NCI-H1930 (cell line): ENCODE data around the gene KIF7.
"Not testable (repeated sequence)": the region's sequence is repeated elsewhere in the genome, so short reads cannot be mapped to it uniquely, and the experiment has no call there.

Experiments
- DNase-seq, 2 experiments: peaks; one replicate each; lab custom pipeline; 2025; lab: John Stamatoyannopoulos, UW

KIF7 gene

DNA sequence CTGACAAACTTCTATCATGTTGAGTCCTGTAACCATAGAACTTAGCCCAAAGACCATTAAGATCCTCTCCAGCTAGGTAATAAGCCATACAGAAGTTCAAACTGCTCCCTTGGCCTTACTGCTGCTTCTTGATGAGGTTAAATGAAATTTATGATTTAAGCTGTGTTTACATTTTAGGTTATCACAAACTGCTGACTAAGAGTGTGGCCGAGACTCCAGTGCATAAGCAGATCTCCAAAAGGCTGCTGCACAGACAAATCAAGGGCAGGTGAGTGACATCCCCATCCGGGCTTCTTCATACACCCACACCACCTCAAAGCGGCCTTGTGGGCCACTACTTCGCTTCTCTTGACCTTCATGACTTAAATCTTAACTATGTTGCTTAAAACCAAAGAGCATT, 39.0 kb downstream of the KIF7 start:
- no peak for DNase-seq

DNA sequence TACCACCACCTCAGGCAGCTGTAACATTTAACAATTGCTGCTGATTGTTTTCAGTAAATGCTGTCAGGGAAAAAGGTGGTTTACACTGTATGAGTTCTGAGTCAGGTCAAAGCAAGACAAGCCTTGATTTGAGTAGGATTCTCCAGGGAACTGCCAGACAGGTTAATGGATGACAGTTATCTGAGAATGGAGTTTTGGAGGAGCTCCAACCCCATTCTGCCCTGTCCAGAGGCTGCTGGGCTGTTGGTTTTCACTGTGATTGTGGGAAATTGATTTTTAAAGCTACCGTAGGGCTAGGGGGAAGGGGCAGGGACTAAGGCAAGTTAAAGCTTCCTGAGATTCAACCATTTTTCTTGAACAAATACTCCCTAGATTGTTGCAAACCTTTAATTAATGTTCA, 40.1 kb downstream of the KIF7 start:
- no peak for DNase-seq

GRCh38 chr15:89614164-89614563, 41.1 kb downstream of the KIF7 start:
- DNase-seq: no peak

- no peak for DNase-seq
These were observed 42.2 kb downstream of the KIF7 start for GRCh38 chr15:89613031-89613430.

GRCh38 chr15:89611317-89611716, 44.0 kb downstream of the KIF7 start:
- DNase-seq: no peak

- no peak for DNase-seq
These were observed 56.2 kb downstream of the KIF7 start for GRCh38 chr15:89599021-89599420.

DNA sequence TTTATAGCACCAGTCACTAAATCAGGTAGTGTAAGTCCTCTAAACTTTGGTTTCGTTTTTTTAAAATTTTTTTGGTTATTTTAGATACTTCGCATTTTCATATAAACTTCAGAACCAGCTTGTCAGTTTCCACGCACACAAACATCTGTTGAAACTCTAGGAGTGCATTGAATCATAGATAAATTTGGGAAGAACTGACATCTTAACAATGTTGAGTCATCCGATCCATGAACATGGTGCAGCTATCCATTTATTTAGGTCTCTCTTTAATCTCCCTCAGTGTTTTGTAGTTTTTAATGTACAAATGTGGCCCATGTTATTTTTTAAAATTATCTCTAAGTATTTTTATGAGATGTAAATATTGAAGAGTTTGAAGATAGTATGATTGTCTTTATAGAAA, 62.2 kb downstream of the KIF7 start:
- DNase-seq: no peak

DNA sequence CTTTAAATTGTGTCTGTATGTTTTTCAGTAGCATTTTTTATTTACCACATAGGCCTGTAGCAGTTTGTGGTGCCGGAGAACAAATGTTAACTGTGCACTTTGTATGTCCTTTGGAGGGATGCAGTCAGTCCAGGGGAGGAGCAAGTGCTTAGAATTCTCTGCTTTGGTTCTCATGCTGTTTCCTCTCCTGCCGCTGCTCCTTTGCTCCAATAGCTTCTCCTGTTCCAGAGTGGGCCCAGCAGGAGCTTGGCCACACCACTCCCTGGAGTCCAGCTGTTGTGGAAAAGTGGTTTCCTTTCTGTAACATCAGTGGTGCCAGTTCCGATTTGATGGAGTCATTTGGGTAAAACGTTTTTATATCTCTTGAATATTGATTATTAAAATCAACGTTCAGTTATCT, 63.4 kb downstream of the KIF7 start:
- no peak for DNase-seq

DNA sequence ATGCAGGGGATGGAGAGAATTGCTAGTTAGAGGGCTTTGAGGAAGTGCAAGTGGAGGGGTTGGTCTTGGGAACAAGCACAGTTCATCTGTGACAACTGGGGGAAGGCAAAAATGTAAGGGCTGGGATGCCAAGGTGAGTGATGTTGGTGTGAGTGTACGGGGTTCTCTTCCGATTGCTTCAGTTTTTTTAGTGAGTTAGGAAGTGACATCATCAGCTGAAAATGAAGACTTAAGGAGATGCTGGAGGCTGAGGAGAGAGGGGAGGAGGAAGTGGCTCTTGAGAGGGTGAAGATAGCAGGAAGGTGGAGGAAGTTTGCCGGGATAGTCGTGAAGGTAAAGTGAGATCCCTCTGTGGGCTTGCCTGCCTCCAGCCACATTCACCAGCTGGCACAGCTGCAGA, 67.3 kb downstream of the KIF7 start:
- no peak for DNase-seq

DNA sequence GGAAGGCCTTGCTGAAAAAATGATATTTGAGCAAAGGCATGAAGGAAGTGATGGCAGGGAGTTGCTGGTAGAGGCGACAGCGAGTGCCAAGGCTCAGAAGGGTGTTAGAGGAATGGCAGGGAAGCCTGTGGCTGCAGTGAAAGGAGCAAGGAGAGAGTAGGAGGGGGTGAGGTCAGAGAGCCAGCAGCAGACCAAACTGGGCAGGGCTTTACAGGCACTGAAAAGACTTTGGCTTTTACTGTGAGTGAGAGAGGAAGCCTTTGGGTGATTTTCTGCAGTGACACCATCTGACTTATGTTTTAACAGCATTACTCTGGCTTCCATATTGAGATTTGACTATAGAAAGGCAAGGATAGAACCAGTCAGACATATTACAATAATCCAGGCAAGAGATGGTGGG, 68.6 kb downstream of the KIF7 start:
- no peak for DNase-seq

GRCh38 chr15:89580747-89581146, 74.5 kb downstream of the KIF7 start:
- not testable (repeated sequence) for DNase-seq

DNA sequence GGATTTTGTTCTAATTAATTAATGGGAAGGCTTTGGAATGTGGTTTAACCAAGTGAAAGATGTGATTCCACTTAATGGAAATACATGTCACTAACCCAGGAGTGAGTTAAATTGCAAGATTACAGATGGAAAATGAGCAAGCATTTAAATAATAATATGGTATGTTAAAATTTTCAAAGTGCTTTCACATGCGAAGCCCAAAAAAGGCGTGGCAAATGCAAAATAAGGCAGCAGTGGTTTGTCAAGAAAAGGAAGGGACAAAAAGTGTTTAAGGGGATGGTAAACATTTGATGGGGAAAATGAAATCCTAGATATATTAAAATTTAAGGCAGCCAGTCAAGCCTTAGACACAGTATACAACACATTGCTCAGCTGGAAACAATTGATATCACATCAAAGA, 77.1 kb downstream of the KIF7 start:
- no peak for DNase-seq
